Fibroblast of villous mesenchyme (primary cell): ENCODE results near the gene PSORS1C1. TPM values are rescaled to one million over a fixed set of nuclear protein-coding genes. Genes with fewer than 3 reads are reported as not detected.
A peak's percentile ranks its signal among the peaks of the same experiment; 100 is the strongest.

Experiments used
- DNase-seq: peaks from one replicate; pipeline ENCODE4 v3.0.0-alpha.2; 2010; ENCODE audit warnings: low read depth
- H3K4me3 ChIP-seq: 2 replicates; pipeline ENCODE4 v1.5.1; 2011; ENCODE audit warnings: low read depth, mild to moderate bottlenecking, low read length
- CTCF ChIP-seq: IDR thresholded peaks from 2 replicates; pipeline ENCODE4 v1.5.1; 2012; ENCODE audit warnings: low read depth, mild to moderate bottlenecking, low read length; ENCODE audit not compliant: insufficient read depth
- total RNA-seq: library from RNA; depleted of rRNA; stranded (reverse); fragments of >200 nt; gene quantifications from 2 replicates; pipeline ENCODE4 v1.2.3, GENCODE V29; 2012

Gene PSORS1C1
- total RNA-seq, 1 donor = 3.0 TPM

DNA sequence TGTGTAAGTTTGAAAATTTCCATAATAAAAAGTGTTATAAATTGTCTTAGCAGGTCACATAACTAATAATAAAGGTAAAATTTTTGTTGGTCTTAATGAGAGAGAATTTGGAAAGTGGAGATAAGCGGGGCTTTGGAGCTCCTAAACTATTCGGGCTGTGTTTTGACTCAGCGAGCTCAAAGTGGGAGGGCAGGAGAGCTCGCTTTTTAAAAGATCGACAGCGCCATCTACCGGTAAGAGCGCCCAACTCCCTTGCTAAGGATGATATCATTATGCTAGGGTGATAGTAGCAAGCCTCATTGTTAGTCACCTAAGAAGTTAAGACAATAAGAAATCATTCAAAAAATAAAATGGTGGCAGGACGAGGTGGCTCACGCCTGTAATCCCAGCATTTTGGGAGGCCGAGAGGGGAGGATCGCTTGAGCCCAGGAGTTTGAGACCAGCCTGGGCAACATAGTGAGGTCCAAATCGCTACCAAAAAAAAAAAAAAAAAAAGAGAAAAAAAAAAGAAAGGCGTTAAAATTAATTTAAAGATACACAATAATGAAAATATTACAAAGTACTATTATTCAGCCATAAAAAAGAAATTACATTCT, 27.0 kb upstream of the PSORS1C1 start:
- peak; percentile 88 for DNase-seq
- TF ChIP-seq CTCF = peak; percentile 77
- no peak overlapping the region for H3K4me3 ChIP-seq

DNA sequence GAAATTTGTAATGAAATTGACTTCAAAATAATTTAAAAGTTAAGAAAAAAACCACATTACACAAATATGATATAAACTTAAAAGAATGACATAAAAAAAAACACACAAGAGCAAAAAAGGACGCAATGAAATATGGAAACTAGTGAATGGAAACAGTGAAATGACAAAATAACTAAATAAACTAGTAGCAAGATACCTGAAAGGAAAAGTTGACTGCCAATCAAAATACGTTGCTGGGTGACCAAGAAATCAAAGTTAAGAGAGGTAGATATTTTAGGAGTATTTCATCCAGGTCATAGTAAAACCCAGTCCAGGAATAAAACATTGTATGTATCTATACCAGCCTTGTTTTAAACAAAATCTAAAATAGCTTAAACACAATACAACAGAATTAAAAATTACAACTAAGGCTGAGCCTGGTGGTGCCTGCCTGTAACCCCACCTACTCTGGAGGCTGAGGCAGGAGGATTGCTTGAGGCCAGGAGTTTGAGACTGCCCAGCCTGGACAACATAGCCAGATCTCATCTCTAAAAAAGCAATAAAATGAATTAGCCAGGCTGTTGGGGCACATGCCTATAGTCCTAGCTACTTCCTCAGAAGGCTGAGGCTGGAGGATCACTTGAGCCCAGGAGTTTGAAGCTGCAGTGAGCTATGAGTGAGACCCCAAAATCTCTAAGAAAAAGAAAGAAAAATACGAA, 24.2 kb upstream of the PSORS1C1 start:
- no peak for TF ChIP-seq CTCF
- DNase-seq = no peak
- H3K4me3 ChIP-seq = no peak overlapping the region

GRCh38 chr6:31090973-31091364, 23.6 kb upstream of the PSORS1C1 start:
- TF ChIP-seq CTCF = no peak
- no peak for DNase-seq
- no peak overlapping the region for H3K4me3 ChIP-seq

DNA sequence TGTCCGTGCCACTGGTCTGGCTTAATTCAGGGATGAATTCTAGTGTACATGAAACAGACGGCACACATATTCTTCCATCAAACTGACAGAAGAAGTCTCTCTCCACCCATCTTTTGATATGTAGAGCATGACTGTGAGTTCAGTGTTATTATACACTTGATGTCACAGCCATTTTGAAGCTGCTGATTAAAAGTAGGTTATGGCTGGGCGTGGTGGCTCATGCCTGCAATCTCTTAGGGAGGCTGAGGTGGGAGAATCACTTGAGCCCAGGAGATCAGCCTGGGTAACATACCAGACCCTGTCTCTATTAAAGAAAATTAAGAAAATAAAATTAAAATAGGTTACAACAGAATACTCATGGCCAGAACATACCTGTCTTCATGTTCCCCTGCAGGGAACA, 22.9 kb upstream of the PSORS1C1 start:
- TF ChIP-seq CTCF = no peak
- no peak for DNase-seq
- no peak overlapping the region for H3K4me3 ChIP-seq

DNA sequence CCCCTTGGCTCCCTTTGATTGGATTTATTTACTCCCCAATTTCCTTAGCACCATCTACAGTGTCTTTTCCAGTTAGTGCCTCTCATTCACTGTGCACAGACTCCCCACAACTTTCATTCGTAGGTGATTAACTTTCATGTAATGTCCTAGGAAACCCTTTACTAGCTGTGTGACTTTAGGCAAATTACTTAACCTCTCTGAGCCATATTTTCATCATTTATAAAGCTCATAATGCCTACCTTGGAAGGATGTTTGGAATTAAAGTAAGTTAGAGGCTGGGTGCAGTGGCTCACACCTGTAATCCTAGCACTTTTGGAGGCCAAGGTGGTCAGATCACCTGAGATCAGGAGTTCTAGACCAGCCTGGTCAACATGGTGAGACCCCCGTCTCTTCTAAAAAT, 22.4 kb upstream of the PSORS1C1 start:
- no peak for TF ChIP-seq CTCF
- DNase-seq = no peak
- no peak overlapping the region for H3K4me3 ChIP-seq

DNA sequence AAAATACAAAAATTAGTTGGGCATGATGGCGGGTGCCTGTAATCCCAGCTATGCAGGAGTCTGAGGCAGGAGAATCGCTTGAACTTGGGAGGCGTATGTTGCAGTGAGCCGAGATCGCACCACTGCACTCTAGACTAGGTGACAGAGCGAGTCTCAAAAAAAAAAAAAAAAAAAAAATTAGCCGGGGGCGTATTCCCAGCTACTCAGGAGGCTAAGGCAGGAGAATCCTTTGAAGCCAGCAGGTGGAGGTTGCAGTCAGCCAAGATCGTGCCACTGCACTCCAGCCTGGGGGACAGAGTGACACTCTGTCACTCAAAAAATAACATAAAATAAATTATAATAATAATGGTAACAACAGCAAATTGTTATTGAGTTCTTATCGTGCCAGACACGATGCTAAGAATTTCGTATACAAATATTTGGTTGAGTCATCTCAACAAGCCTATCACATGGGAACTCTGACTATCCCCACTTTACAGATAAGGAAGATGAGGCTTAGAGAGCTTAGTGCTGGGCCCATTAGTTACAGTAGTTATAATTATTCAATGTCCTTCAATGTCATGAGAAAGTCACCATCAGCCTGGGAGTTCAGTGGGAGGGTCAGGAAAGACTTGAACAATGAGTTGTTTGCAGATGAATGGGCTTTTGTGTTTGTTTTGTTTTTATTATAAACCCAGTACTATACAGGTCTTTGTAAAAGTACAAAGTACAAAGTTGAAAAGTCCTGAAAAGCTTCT, 21.7 kb upstream of the PSORS1C1 start:
- TF ChIP-seq CTCF = no peak
- H3K4me3 ChIP-seq = no peak overlapping the region
- DNase-seq = peak; percentile 21
